MCF 10A (cell line): Measurements from ENCODE around the gene CDCA3. TPM values are rescaled to one million over a fixed set of nuclear protein-coding genes. Genes with fewer than 3 reads are reported as not detected.

ENCODE experiments used
- BruUV-seq: library from RNA; stranded (reverse); fragments of 400-500 nt; replicated peaks from 2 replicates; lab custom pipeline; 2021; lab: Mats Ljungman, UMichigan
- CTCF ChIA-PET: fragments of 300-600 bp; sonication (Branson Sonifier 250); formaldehyde crosslinking; extraction: SDS; loops from one replicate; lab custom pipeline; 2021; ENCODE audit warnings: antibody characterized with exemption, inconsistent platforms; lab: Yijun Ruan, JAX
- POLR2A ChIA-PET: fragments of 300-600, 350-650 bp; sonication (Branson Sonifier 250); formaldehyde crosslinking; extraction: SDS; loops from one replicate; lab custom pipeline; 2020; ENCODE audit warnings: antibody characterized with exemption, inconsistent platforms; lab: Yijun Ruan, JAX
- DNase-seq: peaks from one replicate; pipeline ENCODE4 v3.0.0-alpha.2; 2018; ENCODE audit not compliant: unreplicated experiment
- H3K27ac Mint-ChIP-seq: one replicate; pipeline ENCODE4 v1.8.0; 2022; ENCODE audit warnings: mild to moderate bottlenecking, low read depth, mixed read lengths; ENCODE audit not compliant: unreplicated experiment
- H3K27me3 Mint-ChIP-seq: one replicate; pipeline ENCODE4 v1.8.0; 2022; ENCODE audit warnings: mixed read lengths; ENCODE audit not compliant: insufficient read depth, unreplicated experiment
- H3K36me3 Mint-ChIP-seq: one replicate; pipeline ENCODE4 v1.8.0; 2022; ENCODE audit warnings: mild to moderate bottlenecking, moderate library complexity, mixed read lengths; ENCODE audit not compliant: insufficient read depth, unreplicated experiment
- H3K4me1 Mint-ChIP-seq: one replicate; pipeline ENCODE4 v1.8.0; 2022; ENCODE audit warnings: mixed read lengths; ENCODE audit not compliant: insufficient read depth, unreplicated experiment
- H3K4me3 Mint-ChIP-seq: one replicate; pipeline ENCODE4 v1.8.0; 2022; ENCODE audit warnings: mild to moderate bottlenecking, moderate library complexity, mixed read lengths; ENCODE audit not compliant: unreplicated experiment
- H3K9me3 Mint-ChIP-seq: one replicate; pipeline ENCODE4 v1.8.0; 2022; ENCODE audit warnings: mixed read lengths; ENCODE audit not compliant: unreplicated experiment
- intact Hi-C: fragments of 100-400 bp; cut with micrococcal nuclease; formaldehyde crosslinking; loops from 2 replicates; pipeline ENCODE4 v1.14.1; 2022
- total RNA-seq: library from RNA; stranded (reverse); gene quantifications from 2 replicates; pipeline ENCODE4 v1.2.3, GENCODE V29; 2022
- TF ChIP-seq, protein P1 (sequence below): fragments of 200-600 bp; IDR thresholded peaks from one replicate; pipeline ENCODE4 v1.8.0; 2022; ENCODE audit warnings: antibody characterized with exemption, mild to moderate bottlenecking; ENCODE audit not compliant: unreplicated experiment

Gene CDCA3
- total RNA-seq, 1 experiment from 2014 or later: 25.5 TPM

DNA sequence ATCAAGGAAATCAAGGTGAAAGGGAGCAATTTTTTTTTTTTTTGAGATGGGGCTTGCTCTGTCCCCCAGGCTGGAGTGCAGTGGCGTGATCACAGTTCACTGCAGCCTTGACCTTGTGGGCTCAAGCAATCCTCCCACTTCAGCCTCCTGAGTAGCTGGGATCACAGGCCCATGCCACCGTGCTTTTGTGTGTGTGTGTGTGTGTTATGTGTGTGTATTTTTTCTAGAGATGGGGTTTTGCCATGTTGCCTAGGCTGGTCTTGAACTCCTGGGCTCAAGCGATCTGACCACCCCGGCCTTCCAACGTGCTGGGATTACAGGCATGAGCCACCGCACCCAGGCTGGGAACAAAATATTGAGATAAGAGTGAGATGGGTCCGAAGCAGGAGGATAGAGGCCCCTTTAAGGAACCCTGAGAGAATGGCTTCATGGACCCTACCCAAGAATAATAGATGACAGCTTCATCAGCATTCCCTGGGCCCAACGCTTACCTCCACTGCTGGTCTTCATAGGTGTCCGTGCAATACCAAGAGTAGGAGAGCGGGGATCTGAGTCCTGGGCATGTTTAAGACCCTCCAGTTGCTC is 1.0 kb downstream of the CDCA3 start:
- no peaks in the 10 kb centered on the region for H3K9me3 Mint-ChIP-seq
- H3K4me3 Mint-ChIP-seq: peak overlapping the region; percentile 88
- intact Hi-C loops: no loop called here
- H3K36me3 Mint-ChIP-seq: peaks cover 26% of the 10 kb centered on the region
- H3K27me3 Mint-ChIP-seq: no peaks in the 10 kb centered on the region
- DNase-seq: no peak
- peaks cover 31% of the 10 kb centered on the region for H3K4me1 Mint-ChIP-seq
- TF ChIP-seq, protein P1, sequence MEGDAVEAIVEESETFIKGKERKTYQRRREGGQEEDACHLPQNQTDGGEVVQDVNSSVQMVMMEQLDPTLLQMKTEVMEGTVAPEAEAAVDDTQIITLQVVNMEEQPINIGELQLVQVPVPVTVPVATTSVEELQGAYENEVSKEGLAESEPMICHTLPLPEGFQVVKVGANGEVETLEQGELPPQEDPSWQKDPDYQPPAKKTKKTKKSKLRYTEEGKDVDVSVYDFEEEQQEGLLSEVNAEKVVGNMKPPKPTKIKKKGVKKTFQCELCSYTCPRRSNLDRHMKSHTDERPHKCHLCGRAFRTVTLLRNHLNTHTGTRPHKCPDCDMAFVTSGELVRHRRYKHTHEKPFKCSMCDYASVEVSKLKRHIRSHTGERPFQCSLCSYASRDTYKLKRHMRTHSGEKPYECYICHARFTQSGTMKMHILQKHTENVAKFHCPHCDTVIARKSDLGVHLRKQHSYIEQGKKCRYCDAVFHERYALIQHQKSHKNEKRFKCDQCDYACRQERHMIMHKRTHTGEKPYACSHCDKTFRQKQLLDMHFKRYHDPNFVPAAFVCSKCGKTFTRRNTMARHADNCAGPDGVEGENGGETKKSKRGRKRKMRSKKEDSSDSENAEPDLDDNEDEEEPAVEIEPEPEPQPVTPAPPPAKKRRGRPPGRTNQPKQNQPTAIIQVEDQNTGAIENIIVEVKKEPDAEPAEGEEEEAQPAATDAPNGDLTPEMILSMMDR: no peak
- no TSS peak for BruUV-seq
- peak overlapping the region; percentile 90 for H3K27ac Mint-ChIP-seq
- ChIA-PET POLR2A (interaction anchor here (1.7 to 7.9 kb wide), 3 partner anchors 15 to 23 kb away, joined by 5 to 130 read pairs (median 6); partner anchors contain the start of genes SPSB2 and TPI1), CTCF (interaction anchor here (0.6 to 7.3 kb wide), 5 partner anchors 14 to 80 kb away, joined by 3 to 40 read pairs (median 13); partner anchors contain the start of gene SPSB2)

- no TSS peak for BruUV-seq
- peak overlapping the region; percentile 90 for H3K27ac Mint-ChIP-seq
- peak overlapping the region; percentile 88 for H3K4me3 Mint-ChIP-seq
- H3K4me1 Mint-ChIP-seq: peaks cover 29% of the 10 kb centered on the region
- no peak for DNase-seq
- ChIA-PET CTCF (interaction anchor here (0.6 to 4.3 kb wide), 4 partner anchors 10 to 182 kb away, joined by 4 to 40 read pairs (median 10); no protein-coding TSS in a partner anchor), POLR2A (interaction anchor here (1.7 to 7.9 kb wide), 2 partner anchors 18 to 24 kb away, joined by 6 to 130 read pairs; partner anchors contain the start of genes SPSB2 and TPI1)
- H3K27me3 Mint-ChIP-seq: no peaks in the 10 kb centered on the region
- peaks cover 19% of the 10 kb centered on the region for H3K36me3 Mint-ChIP-seq
- intact Hi-C loops: no loop called here
- no peaks in the 10 kb centered on the region for H3K9me3 Mint-ChIP-seq
- TF ChIP-seq, protein P1: no peak
These were observed 1.7 kb downstream of the CDCA3 start for GRCh38 chr12:6849427-6849826.

DNA sequence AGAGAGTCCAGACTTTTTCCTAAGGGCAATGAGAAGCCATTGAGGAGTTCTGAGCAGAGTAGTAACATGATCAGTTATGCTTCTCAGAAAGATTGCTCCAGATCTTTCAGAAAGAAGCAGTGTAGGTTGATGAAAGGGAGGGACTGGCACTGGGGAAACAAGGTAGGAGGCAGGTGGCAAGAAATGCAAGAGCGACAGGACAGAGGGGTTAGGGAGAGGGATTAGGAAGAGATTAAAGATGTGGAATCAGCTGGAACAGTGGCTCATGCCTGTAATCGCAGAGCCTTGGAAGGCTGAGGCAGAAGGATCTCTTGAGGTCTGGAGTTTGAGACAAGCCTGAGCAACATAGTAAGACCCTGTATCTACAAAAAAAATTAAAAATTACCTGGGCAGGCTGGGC is 3.4 kb downstream of the CDCA3 start:
- H3K27ac Mint-ChIP-seq: no peak overlapping the region
- no TSS peak for BruUV-seq

DNA sequence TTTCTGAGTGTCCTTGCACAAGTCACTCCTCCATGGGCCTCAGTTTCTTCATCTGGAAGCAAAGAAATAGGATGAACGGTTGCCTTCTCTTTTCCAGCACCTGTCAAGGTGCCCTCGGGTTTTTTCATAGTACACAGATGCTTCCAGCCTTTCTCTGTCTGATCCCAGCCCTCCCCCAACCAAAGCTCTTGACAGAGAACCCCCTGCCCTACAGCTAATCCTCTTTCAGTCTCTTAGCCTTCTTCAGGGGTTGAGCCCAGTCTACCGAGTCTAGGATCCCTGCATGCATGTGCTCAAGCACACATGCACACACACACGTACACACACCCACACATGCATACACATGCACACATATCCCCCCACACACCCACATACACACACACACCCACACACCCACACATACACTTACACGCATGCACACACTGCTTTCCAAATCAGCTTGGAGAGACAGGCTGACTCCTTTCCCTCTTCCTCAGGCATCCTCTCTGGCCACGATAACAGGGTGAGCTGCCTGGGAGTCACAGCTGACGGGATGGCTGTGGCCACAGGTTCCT is 4.7 kb downstream of the CDCA3 start:
- Mint-ChIP-seq H3K27ac (no peak overlapping the region), H3K9me3 (no peaks in the 10 kb centered on the region), H3K27me3 (no peaks in the 10 kb centered on the region), H3K4me3 (no peak overlapping the region), H3K4me1 (peaks cover 18% of the 10 kb centered on the region), H3K36me3 (peaks cover 11% of the 10 kb centered on the region)
- POLR2A ChIA-PET: no interaction called here
- CTCF ChIA-PET: interaction anchor here (2.5 to 4.3 kb wide), 3 partner anchors 11 to 93 kb away, joined by 11 to 40 read pairs (median 13); partner anchors contain the start of gene MLF2
- no TSS peak for BruUV-seq
- DNase-seq: no peak
- TF ChIP-seq, protein P1: no peak
- intact Hi-C loops: no loop called here

More for the DNA sequence above, 3.4 kb downstream of the CDCA3 start:
- ChIA-PET CTCF (interaction anchor here (0.6 to 4.3 kb wide), 8 partner anchors 8 to 142 kb away, joined by 3 to 40 read pairs (median 6); partner anchors contain the start of gene MLF2), POLR2A (interaction anchor here (7.9 kb wide), 1 partner anchor 19 kb away, joined by 130 read pairs; the partner anchor contains the start of gene TPI1)
- TF ChIP-seq, protein P1: no peak
- H3K36me3 Mint-ChIP-seq: peaks cover 13% of the 10 kb centered on the region
- intact Hi-C loops: no loop called here
- no peak for DNase-seq
- H3K4me1 Mint-ChIP-seq: peaks cover 18% of the 10 kb centered on the region
- H3K4me3 Mint-ChIP-seq: no peak overlapping the region
- H3K9me3 Mint-ChIP-seq: no peaks in the 10 kb centered on the region
- no peaks in the 10 kb centered on the region for H3K27me3 Mint-ChIP-seq
